Astrocyte of the cerebellum (primary cell): ENCODE measurements around the gene BICDL2.
"Not testable (repeated sequence)": the region's sequence is repeated elsewhere in the genome, so short reads cannot be mapped to it uniquely, and the experiment has no call there.

Experiments
- DNase-seq: peaks from one replicate; pipeline ENCODE4 v3.0.0-alpha.2; 2011; ENCODE audit warnings: low read depth
- H3K4me3 ChIP-seq: 2 replicates; pipeline ENCODE4 v1.5.1; 2011; ENCODE audit warnings: mild to moderate bottlenecking, low read depth, low read length, moderate library complexity
- CTCF ChIP-seq: IDR thresholded peaks from 2 replicates; pipeline ENCODE4 v1.5.1; 2012; ENCODE audit warnings: low read length, low read depth, moderate library complexity, mild to moderate bottlenecking; ENCODE audit errors: missing control alignments
- in situ Hi-C: cut with HindIII; loops from 2 replicates; pipeline ENCODE4 v1.10.0; 2017; ENCODE audit warnings: low sequenced_read_pairs

The BICDL2 gene

GRCh38 chr16:3076577-3076976 is 39.8 kb upstream of the BICDL2 start:
- H3K4me3 ChIP-seq: no peak overlapping the region
- DNase-seq: no peak
- in situ Hi-C loops: no loop called here
- TF ChIP-seq CTCF: no peak

DNA sequence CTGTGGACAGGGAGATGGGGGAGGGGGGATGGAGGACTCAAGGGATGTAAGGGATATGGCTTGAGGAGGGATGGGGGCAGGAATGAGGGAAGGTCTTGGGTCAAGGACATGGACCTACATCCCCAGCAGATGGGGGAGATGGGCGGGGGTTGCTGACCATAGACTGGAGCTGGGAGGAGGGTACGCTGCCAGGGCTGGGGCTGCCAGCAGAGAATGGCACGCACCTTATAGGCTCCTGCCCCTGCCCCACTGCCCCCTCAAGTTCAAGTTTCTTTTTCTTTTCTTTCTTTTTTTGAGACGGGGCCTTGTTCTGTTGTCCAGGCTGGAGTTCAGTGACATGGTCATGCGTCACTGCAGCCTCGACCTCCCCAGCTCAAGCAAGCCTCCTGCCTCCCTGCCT is 39.2 kb upstream of the BICDL2 start:
- not testable (repeated sequence) for H3K4me3 ChIP-seq

DNA sequence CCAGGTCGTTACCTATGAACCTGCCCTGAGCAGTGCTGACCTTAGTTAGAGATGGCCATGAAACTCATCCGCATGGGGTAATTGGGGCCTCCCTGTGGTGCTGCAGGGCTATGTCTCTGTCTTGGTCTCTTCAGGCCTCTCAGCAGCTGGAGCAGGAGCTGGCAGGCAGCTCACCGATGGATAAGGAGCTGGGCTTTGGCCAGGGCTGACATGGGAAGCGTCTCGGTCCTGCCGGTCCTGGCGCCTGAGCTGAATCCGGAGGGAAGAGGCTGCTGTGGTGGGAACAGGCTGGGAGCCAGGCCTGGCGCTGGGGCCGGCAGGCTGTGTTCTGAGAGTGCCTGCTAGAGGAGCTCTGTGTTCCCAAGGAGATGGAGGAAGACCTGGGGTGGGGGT is 38.8 kb upstream of the BICDL2 start:
- in situ Hi-C loops: no loop called here
- DNase-seq: no peak
- no peak for TF ChIP-seq CTCF
- H3K4me3 ChIP-seq: no peak overlapping the region

More for the DNA sequence above, 39.2 kb upstream of the BICDL2 start:
- DNase-seq, in situ Hi-C loops: not testable (repeated sequence)

DNA sequence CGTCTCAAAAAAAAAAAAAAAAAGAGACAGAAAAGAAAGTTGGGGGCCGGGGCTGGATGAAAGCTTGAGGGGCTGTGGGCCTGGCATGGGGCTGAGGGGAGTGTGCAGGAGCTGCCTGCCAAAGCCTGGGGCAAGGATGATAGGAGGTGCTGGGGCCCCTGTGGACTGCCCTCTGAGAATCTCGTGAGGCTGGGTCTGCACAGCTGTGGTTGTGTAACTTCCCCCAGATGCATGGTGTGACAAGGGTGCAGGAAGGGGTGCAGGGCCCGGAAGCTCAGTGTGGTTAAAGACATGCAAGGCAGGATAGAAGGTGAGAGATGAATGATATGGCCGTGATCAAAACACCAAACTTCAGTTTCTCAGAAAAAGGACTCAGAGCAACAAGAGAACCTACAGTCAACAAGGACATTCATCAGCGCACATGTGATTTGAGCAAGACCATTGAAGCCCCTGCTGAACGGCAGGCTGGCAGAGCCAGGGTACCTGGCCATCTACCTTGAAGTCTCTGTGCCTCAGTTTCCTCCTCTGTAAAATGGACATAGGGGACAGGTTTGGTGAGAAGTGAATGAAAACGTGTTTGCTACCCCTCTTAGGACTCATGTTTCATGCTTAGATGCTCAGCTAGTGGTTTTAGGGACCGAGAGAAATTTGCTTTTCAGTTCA is 38.2 kb upstream of the BICDL2 start:
- DNase-seq: no peak
- TF ChIP-seq CTCF: no peak
- in situ Hi-C loops: no loop called here
- H3K4me3 ChIP-seq: no peak overlapping the region

DNA sequence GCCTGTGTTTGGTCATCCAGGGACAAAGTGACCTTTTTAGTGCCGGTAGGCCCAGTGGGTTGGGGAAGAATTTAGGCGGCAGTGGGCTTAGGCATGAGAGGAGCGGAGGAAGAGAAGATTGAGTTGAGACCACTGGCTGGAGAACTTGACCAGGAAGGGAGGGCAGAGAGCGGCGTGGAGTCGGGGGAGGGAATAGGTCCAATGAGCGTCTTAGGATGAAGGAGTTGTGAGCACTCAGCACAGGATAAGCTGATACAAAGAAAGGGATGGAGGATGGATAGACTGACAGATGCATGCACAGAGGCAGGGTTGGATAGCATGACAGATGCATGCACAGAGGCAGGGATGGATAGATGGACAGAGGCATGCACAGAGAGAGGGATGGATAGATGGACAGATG is 36.7 kb upstream of the BICDL2 start:
- no peak for TF ChIP-seq CTCF
- H3K4me3 ChIP-seq: no peak overlapping the region
- in situ Hi-C loops: no loop called here
- no peak for DNase-seq

GRCh38 chr16:3072576-3073263 is 36.0 kb upstream of the BICDL2 start:
- DNase-seq, in situ Hi-C loops, H3K4me3 ChIP-seq: not testable (repeated sequence)

GRCh38 chr16:3072148-3072547 is 35.4 kb upstream of the BICDL2 start:
- DNase-seq, H3K4me3 ChIP-seq, in situ Hi-C loops: not testable (repeated sequence)

DNA sequence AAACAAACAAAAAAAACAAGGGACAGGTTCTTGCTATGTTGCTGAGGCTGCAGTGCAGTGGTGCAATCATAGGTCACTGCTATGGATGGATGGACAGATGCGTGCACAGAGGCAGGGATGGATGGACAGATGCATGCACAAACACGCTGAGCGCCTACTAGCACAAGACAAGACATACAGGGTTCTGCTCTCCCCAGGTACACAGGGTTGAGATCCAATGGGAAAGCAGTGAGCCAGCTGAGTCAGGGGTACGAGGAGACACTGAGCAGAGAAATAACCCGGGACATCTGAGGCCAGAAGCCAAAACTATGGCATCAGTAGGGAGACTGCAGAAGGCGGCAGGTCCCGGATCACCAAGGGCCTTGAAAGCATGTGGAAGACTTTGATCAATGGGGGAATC is 34.9 kb upstream of the BICDL2 start:
- no peak for TF ChIP-seq CTCF
- DNase-seq: no peak
- no peak overlapping the region for H3K4me3 ChIP-seq
- in situ Hi-C loops: no loop called here
